GM19023 (cell line): ENCODE data around the gene GGA3.
"Not testable (repeated sequence)": the region's sequence is repeated elsewhere in the genome, so short reads cannot be mapped to it uniquely, and the experiment has no call there.

Experiments
- ATAC-seq: cut with Tn5 transposase; IDR thresholded peaks from one replicate; pipeline ENCODE4 v1.9.1; 2021; ENCODE audit warnings: mild to moderate bottlenecking, moderate library complexity; ENCODE audit not compliant: unreplicated experiment

GGA3 gene

DNA sequence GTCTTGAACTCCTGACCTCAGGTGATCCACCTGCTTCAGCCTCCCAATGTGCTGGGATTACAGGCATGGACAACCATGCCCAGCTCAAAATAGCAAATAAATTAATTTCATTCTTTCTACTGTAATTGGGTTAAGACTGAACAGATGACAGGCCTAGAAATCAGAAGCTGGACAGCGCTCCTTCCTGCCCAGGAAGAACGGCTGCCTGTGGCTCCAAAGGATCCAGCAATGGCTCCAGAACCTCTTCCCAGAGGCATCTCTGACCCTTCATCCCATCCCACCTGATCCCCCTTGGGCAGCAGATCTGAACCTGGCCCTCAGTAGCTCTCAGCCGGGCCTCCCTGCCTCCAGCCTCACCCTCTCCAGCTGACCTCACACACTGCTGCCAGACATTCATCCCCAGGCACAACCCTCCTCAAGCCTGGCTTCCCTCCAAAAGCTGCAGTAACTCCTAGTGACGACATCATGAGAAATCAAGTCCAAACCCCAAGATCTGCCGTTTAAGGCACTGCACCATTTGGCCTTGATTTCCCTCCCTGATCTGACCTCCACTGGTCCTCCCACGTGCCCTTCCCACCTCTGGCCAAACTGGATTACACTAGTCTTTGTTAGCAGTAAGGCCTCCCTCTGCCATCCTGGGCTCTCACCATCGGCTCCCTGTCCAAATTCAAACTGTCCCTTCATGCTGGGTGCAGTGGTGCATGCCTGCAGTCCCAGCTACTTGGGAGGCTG is 12.7 kb upstream of the GGA3 start:
- ATAC-seq, result no peak

DNA sequence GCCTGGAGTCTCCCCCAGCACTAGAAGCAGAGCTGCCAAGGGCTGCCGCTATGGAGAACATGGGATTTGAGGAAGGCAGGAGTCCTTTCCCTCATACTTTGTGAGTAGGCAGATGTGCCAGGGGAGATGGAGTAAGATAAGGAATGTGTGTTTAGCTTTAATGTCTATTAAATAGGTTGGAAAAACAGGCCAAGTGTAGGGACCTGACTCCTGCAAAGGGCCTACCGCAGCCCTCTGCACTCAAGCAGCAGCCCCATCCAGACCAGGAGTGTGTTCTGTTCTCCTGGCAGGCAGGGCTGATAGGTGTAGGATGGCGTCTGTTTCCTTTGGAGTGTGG is 11.4 kb upstream of the GGA3 start:
- no peak for ATAC-seq

- ATAC-seq, result no peak
Measured at GRCh38 chr17:75271955-75272847, 10.8 kb upstream of the GGA3 start.

GRCh38 chr17:75271233-75271954 is 10.0 kb upstream of the GGA3 start:
- peak; percentile 69 for ATAC-seq

GRCh38 chr17:75270966-75271232 is 9.5 kb upstream of the GGA3 start, which contains the start of gene MIF4GD:
Gene MIF4GD (minus strand): TSS chr17:75271231. CDS start chr17:75270195, 1,036 bp downstream.
- ATAC-seq, result no peak

DNA sequence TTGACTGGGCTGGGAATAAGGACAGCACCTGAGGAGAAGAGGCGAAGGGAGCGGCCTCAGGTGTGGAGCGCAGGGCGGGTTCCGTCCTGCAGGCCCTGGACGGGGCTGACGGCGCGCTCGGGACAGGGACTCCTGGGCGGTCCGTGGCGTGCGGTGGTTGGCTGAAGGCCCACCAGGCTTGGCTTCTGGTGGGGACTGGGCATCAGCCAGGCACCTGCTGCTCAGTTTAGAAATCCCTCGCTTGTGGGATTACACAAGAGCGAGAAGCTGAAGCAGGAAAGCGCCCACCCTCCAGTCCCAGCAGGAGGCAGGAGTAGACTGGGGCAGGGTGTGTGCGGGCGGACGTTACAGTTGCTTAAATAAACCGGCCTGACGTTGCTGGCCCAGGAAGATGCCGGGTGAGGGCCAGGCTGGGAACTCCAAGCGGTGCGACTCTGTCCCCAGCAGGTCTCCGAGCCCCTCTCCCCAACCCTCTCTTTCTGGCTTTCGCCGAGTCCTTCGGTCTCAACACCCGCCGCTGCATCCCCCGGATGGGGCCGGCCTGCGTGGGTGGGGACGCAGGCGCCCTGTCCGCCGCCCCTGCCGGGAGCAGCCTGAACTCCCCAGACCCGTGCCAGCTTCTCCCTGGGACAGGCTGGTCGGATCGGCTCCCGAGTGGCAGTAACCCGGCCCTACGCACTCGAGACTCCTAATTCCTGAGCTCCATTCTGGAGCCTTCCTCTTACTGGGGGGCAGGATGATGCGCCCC is 9.0 kb upstream of the GGA3 start:
- peak; percentile 45 for ATAC-seq

DNA sequence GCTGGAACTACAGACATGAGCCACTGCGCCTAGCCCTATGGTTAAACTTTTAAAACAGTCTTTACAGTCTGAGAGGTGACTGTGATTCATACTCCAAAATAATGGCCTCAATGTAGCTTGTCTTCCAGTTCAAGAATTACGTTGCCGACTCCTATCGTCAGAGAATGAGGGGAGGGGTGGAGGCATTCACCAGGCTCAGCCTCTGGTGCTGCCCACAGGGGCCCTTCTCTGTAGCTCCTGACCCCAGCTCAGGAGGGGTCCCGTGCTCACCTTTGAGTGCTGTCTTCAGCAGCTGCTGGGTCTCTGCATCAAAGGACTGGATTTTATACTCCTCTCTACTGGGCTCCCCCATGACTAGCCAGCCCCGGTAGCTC is 8.4 kb upstream of the GGA3 start:
- ATAC-seq, result no peak

DNA sequence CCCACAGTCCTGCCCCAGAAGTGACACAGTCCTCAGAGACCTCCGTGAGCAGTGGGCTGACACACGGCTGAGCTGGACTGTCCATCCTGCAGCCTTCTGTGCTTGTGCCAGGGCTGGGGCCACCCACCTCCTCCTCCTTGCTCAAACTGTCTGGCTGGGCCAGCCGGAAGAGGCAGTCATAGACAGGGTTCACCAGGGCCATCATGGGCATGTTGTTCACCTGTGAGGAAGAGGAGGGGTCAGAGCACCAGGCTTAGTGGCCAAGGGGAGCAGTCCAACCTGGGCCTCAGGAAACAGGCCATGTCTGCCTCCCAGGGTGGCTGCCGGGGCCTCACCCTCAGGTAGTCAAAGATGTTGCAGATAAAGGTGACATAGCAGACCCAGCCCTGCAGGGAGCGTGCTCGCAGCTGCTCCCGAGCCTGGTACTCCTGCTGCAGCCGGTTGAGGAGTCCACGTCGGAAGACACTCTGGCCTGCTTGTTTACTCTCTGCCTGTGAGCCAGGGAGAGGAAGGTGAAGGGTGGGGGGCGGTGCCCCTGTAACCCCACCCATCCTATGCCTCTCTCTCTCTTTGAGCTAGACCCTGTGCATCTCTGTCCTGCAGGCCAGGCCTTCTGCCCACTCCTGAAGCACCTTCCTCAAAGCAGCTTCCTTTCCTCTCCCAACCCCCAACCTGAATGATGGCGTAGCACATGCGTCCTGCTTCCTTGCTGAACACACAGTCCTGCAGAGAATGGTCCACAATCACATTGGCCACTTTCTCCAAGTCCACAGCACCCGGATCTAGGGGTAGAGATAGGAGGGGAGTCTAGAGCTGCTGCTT is 6.2 kb upstream of the GGA3 start:
- ATAC-seq, result no peak

GRCh38 chr17:75267153-75267410 is 5.7 kb upstream of the GGA3 start:
- no peak for ATAC-seq

DNA sequence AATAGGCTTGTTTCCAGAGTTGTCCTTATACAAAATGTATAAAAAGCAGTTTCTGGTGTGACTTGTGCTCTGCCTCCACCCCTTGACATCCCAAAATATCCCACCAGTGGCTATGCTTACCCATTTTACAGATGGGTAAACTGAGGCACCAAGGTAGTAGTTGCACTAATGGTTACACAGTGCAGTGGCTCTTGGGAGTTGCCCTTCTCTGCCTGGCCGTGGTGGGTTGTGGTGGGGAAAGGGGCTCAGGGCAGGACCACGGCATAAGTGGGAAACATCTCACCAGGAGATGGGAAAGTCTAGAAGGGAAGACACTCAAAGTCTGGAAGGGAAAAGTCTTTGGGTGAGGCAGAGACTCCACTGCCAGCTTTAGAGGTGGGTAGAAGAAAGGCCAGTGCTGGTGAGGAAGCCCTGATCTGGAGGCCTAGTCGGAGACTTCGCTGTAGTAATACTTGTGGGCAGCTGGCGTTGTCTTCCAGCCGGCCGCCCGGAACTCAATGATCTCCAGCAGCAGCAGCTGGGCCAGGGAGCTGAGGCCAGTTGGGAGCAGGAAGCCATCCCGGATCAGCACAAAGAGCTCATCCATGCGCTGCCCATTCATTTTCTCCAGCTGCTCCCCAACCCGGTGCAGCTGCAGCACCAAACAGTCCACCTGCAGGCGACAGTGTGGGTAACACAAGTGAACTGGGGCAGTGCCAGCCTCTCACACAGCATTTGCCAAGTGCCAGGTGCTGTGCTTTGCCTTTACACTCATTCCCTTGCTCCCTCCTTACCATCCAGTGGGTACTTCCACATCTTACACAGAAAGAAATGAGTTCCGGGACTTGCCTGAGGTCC is 5.1 kb upstream of the GGA3 start:
- ATAC-seq, result no peak

GRCh38 chr17:75265614-75266315 is 4.4 kb upstream of the GGA3 start:
- no peak for ATAC-seq

GRCh38 chr17:75263055-75263454 is 1.6 kb upstream of the GGA3 start:
- no peak for ATAC-seq

- ATAC-seq, result no peak
Measured at GRCh38 chr17:75262112-75262606, 753 bp upstream of the GGA3 start.

DNA sequence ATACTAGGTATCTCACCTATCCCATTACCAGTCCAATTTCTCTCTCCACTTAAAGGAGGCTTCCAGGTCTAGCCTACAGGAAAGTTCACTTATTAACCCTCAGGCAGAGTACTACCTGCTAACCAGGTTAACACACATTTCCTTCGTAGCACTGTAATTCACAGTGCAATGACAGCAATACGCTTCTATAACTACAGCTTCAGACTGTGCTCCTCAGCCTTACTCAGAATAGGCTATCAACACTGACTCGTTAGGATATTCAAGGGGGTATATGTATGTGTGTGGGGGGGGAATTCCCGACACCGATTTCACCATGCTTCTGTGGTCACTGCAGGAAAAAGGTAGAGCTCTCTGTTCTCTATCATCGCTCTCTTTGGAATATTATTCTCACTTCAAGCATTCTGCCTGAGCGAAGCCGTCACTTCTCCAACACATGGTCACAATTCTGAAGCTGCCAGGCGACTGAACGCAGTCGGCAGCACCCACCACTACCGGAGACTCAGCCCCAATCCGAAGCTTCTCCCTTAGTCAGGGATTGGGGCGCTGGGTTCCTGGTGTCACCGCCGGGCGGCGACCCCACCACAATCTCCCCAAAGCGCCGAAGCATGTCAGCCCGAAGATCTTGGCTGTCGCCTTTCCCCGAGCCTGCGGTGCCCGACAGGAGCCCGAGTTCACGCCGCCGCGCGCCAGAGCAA is 618 bp downstream of the GGA3 start:
- ATAC-seq, result peak; percentile 21

DNA sequence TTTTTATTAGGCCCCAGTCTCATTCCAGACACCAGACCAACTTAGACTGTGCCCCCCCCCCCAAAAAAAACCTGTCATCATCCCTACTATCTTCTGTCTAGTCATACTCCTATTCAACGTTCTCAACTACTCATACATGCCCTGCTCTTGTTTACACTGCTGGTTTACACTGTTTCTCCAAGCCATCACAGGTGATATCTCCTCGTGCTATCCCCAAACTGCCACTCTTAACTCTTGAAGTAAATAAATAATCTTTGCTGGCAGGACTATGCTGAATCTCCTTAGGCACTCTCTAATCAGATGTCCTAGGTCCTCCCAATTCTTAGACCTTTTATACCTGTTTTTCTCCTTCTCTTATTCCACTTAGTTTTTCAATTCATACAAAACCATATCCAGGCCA is 4.2 kb downstream of the GGA3 start:
- not testable (repeated sequence) for ATAC-seq

DNA sequence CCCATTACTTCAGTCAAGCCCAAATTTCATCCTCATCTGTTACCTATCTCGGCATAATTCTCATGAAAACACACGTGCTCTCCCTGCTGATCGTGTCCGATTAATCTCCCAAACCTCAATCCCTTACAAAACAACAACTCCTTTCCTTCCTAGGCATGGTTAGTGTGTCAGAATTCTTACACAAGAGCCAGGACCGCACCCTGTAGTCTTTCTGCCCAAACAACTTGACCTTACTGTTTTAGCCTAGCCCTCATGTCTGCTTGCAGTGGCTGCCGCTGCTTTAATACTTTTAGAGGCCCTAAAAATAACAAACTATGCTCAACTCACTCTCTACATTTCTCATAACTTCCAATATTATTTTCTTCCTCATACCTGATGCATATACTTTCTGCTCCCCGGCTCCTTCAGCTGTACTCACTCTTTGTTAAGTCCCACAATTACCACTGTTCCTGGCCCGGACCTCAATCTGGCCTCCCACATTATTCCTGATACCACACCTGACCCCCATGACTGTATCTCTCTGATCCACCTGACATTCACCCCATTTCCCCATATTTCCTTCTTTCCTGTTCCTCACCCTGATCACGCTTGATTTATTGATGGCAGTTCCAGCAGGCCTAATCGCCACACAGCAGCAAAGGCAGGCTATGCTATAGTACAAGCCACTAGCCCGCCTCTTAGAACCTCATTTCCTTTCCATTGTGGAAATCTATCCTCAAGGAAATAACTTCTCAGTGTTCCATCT is 5.3 kb downstream of the GGA3 start:
- ATAC-seq, result not testable (repeated sequence)

- ATAC-seq, result no peak
Measured at GRCh38 chr17:75252039-75252816, 9.2 kb downstream of the GGA3 start.
